HEK293 (cell line): Measurements from ENCODE around the gene DPP6.

Source experiments
- CTCF ChIA-PET: fragments of 350-600 bp; formaldehyde crosslinking; extraction: SDS; loops from one replicate; lab custom pipeline; 2021; ENCODE audit warnings: antibody characterized with exemption; lab: Yijun Ruan, JAX
- POLR2A ChIA-PET: fragments of 300-600 bp; formaldehyde crosslinking; extraction: SDS; loops from one replicate; lab custom pipeline; 2020; ENCODE audit warnings: antibody characterized with exemption, inconsistent platforms; lab: Yijun Ruan, JAX
- H3K27ac ChIP-seq: fragments of 200-500 bp; sonication (Bioruptor generic); 2 replicates; pipeline ENCODE4 v1.5.1; 2014; ENCODE audit warnings: low read depth, low read length, control low read depth, inconsistent platforms; ENCODE audit errors: extremely low read depth
- H3K36me3 ChIP-seq, 2 experiments: fragments of 200-500 bp in 1 of 2; sonication (Bioruptor generic) in 1 of 2; 1 replicate in 1 of 2; 2 replicates in 1 of 2; pipeline ENCODE4 v1.5.1; 2014 to 2017; ENCODE audit warnings: inconsistent platforms in 2 of 2, low read length in 2 of 2; ENCODE audit not compliant: control insufficient read depth in 2 of 2, insufficient read depth in 1 of 2
- H3K4me1 ChIP-seq: fragments of 200-500 bp; sonication (Bioruptor generic); 2 replicates; pipeline ENCODE4 v1.5.1; 2014; ENCODE audit warnings: mild to moderate bottlenecking, low read length, inconsistent platforms; ENCODE audit not compliant: control insufficient read depth, insufficient read depth
- H3K4me3 ChIP-seq: 2 replicates; pipeline ENCODE4 v1.5.1; 2011; ENCODE audit warnings: low read depth, mild to moderate bottlenecking, control low read depth, low read length, moderate library complexity
- H3K9me3 ChIP-seq: fragments of 200-500 bp; sonication (Bioruptor generic); 2 replicates; pipeline ENCODE4 v1.5.1; 2014; ENCODE audit warnings: low read depth, low read length, inconsistent platforms; ENCODE audit not compliant: control insufficient read depth, insufficient read depth
- HOXC10 ChIP-seq: sonication (generic); formaldehyde crosslinking; IDR thresholded peaks from 2 replicates; pipeline ENCODE4 v1.8.1; 2023; ENCODE audit warnings: mild to moderate bottlenecking, missing genetic modification reagents
- YY1 ChIP-seq: fragments of 450-650 bp; formaldehyde crosslinking; IDR thresholded peaks from 2 replicates; pipeline ENCODE4 v1.5.1; 2018; ENCODE audit warnings: missing biosample characterization, missing genetic modification characterization
- ZFP3 ChIP-seq: fragments of 450-650 bp; formaldehyde crosslinking; IDR thresholded peaks from 2 replicates; pipeline ENCODE4 v1.5.1; 2016; ENCODE audit warnings: low read depth, missing biosample characterization, missing genetic modification characterization
- ZNF114 ChIP-seq: fragments of 450-650 bp; formaldehyde crosslinking; IDR thresholded peaks from 2 replicates; pipeline ENCODE4 v1.5.0; 2017; ENCODE audit warnings: missing biosample characterization, missing genetic modification characterization
- ZNF155 ChIP-seq: fragments of 450-650 bp; formaldehyde crosslinking; IDR thresholded peaks from 2 replicates; pipeline ENCODE4 v1.5.1; 2016; ENCODE audit warnings: missing biosample characterization, missing genetic modification characterization
- ZNF514 ChIP-seq: fragments of 450-650 bp; formaldehyde crosslinking; IDR thresholded peaks from 2 replicates; pipeline ENCODE4 v1.5.1; 2016; ENCODE audit warnings: missing biosample characterization, missing genetic modification characterization
- ZNF521 ChIP-seq: fragments of 450-650 bp; formaldehyde crosslinking; IDR thresholded peaks from 2 replicates; pipeline ENCODE4 v1.5.1; 2017; ENCODE audit warnings: missing biosample characterization, mild to moderate bottlenecking, missing genetic modification characterization
- ZNF529 ChIP-seq: fragments of 450-650 bp; formaldehyde crosslinking; IDR thresholded peaks from 2 replicates; pipeline ENCODE4 v1.5.1; 2017; ENCODE audit warnings: missing genetic modification characterization, missing biosample characterization; ENCODE audit not compliant: insufficient replicate concordance
- ZNF560 ChIP-seq: fragments of 450-650 bp; formaldehyde crosslinking; IDR thresholded peaks from 2 replicates; pipeline ENCODE4 v1.5.1; 2017; ENCODE audit warnings: missing biosample characterization, missing genetic modification characterization, borderline replicate concordance
- ZNF571 ChIP-seq: fragments of 450-650 bp; formaldehyde crosslinking; IDR thresholded peaks from 2 replicates; pipeline ENCODE4 v1.5.0; 2017; ENCODE audit warnings: missing biosample characterization, missing genetic modification characterization
- ZNF776 ChIP-seq: fragments of 450-650 bp; formaldehyde crosslinking; IDR thresholded peaks from 2 replicates; pipeline ENCODE4 v1.5.0; 2017; ENCODE audit warnings: missing biosample characterization, missing genetic modification characterization, borderline replicate concordance
- ZNF791 ChIP-seq: fragments of 450-650 bp; formaldehyde crosslinking; IDR thresholded peaks from 2 replicates; pipeline ENCODE4 v1.5.1; 2016; ENCODE audit warnings: missing biosample characterization, missing genetic modification characterization
- TF ChIP-seq, protein P1 (sequence below): fragments of 450-650 bp; formaldehyde crosslinking; IDR thresholded peaks from 2 replicates; pipeline ENCODE4 v1.5.1; 2016; ENCODE audit warnings: missing biosample characterization, missing genetic modification characterization
- TF ChIP-seq, protein P2 (sequence below): fragments of 450-650 bp; formaldehyde crosslinking; IDR thresholded peaks from 2 replicates; pipeline ENCODE4 v1.5.1; 2016; ENCODE audit warnings: missing biosample characterization, missing genetic modification characterization, low read depth
- TF ChIP-seq, protein P3 (sequence below): fragments of 450-650 bp; formaldehyde crosslinking; IDR thresholded peaks from 2 replicates; pipeline ENCODE4 v1.5.1; 2016; ENCODE audit warnings: missing biosample characterization, missing genetic modification characterization, borderline replicate concordance
- TF ChIP-seq, protein P4 (sequence below): fragments of 450-650 bp; formaldehyde crosslinking; IDR thresholded peaks from 2 replicates; pipeline ENCODE4 v1.5.1; 2016; ENCODE audit warnings: missing biosample characterization, missing genetic modification characterization
- TF ChIP-seq, protein P5 (sequence below): fragments of 450-650 bp; formaldehyde crosslinking; IDR thresholded peaks from 2 replicates; pipeline ENCODE4 v1.5.1; 2016; ENCODE audit warnings: missing biosample characterization, missing genetic modification characterization
- TF ChIP-seq, protein P6 (sequence below): fragments of 450-650 bp; formaldehyde crosslinking; IDR thresholded peaks from 2 replicates; pipeline ENCODE4 v1.5.1; 2016; ENCODE audit warnings: missing biosample characterization, missing genetic modification characterization
- TF ChIP-seq, protein P7 (sequence below): fragments of 450-650 bp; formaldehyde crosslinking; IDR thresholded peaks from 2 replicates; pipeline ENCODE4 v1.5.1; 2016; ENCODE audit warnings: missing biosample characterization, missing genetic modification characterization
- TF ChIP-seq, protein P8 (sequence below): fragments of 450-650 bp; formaldehyde crosslinking; IDR thresholded peaks from 2 replicates; pipeline ENCODE4 v1.5.1; 2016; ENCODE audit warnings: missing biosample characterization, missing genetic modification characterization

The DPP6 gene

DNA sequence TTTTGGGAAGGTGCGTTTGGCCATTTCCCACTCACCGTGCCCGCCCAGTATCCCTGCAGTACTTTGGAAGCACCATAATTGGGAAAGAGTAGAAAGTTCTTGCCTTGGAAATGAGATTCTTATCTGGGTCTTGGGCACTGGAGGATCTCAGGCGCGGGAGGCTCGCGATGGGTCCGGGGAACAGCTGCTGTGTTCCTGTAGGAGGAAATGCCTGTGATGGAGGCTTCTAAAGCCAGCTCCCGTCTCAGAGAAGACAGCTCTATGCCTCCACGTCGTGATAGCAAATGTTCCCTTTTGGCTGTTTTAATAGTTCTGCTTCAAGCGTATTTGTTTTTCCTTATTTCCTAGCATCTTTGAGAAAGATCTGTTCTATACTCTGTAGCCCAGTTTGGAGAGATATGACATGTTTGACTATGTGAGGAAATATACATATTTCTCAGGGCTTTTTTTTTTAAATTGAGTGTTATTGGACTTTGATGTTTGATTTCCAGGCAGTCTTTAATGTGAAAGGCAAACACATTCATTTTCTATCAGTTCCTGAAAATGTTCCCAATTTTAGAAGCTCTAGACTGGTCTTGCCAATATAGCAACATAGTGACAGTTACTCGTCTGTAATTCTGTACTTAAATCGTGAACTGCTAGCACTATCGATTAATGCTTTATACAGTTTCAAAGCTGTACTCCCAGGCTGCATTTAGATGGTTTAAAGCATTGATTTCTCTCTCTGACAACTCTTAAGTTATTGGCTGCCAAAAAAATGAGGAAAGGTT is 280.8 kb downstream of the DPP6 start:
- H3K4me1 ChIP-seq = no peaks in the 10 kb centered on the region
- no peaks in the 10 kb centered on the region for H3K36me3 ChIP-seq
- CTCF ChIA-PET = no interaction called here
- H3K27ac ChIP-seq = no peak overlapping the region
- TF ChIP-seq ZNF560 (tag by site-specific recombination) = no peak
- TF ChIP-seq, protein P1, sequence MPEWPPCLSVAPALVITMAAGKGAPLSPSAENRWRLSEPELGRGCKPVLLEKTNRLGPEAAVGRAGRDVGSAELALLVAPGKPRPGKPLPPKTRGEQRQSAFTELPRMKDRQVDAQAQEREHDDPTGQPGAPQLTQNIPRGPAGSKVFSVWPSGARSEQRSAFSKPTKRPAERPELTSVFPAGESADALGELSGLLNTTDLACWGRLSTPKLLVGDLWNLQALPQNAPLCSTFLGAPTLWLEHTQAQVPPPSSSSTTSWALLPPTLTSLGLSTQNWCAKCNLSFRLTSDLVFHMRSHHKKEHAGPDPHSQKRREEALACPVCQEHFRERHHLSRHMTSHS (tag by site-specific recombination) = no peak
- no peak for TF ChIP-seq ZFP3 (tag by site-specific recombination)
- TF ChIP-seq ZNF514 (tag by site-specific recombination) = no peak
- TF ChIP-seq ZNF521 (tag by site-specific recombination) = no peak
- TF ChIP-seq, protein P2, sequence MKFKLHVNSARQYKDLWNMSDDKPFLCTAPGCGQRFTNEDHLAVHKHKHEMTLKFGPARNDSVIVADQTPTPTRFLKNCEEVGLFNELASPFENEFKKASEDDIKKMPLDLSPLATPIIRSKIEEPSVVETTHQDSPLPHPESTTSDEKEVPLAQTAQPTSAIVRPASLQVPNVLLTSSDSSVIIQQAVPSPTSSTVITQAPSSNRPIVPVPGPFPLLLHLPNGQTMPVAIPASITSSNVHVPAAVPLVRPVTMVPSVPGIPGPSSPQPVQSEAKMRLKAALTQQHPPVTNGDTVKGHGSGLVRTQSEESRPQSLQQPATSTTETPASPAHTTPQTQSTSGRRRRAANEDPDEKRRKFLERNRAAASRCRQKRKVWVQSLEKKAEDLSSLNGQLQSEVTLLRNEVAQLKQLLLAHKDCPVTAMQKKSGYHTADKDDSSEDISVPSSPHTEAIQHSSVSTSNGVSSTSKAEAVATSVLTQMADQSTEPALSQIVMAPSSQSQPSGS (tag by site-specific recombination) = no peak
- TF ChIP-seq, protein P3, sequence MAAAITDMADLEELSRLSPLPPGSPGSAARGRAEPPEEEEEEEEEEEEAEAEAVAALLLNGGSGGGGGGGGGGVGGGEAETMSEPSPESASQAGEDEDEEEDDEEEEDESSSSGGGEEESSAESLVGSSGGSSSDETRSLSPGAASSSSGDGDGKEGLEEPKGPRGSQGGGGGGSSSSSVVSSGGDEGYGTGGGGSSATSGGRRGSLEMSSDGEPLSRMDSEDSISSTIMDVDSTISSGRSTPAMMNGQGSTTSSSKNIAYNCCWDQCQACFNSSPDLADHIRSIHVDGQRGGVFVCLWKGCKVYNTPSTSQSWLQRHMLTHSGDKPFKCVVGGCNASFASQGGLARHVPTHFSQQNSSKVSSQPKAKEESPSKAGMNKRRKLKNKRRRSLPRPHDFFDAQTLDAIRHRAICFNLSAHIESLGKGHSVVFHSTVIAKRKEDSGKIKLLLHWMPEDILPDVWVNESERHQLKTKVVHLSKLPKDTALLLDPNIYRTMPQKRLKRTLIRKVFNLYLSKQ (tag by site-specific recombination) = no peak
- no peaks in the 10 kb centered on the region for H3K9me3 ChIP-seq
- H3K4me3 ChIP-seq = no peak overlapping the region
- POLR2A ChIA-PET = no interaction called here

DNA sequence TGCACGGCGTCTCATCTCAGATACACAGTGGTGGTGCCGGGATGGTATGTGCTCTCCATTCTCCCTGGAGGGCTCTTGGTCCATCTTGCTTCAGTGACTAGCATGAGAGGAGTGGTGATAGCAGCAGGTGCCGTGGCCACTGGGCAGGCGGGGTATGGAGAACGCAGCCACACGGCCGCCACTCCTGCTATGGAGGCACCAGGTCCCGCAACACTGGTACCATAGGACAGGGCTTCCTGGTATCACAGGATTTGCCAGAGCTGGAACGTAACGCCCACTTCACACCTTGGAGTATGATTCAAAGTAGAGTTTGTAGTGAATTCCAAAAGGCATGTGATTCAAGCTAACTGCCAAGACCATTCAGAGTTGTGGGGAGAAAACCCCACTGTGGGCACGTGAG is 284.1 kb downstream of the DPP6 start:
- Histone ChIP-seq H3K36me3 (no peaks in the 10 kb centered on the region), H3K4me1 (no peaks in the 10 kb centered on the region), H3K27ac (no peak overlapping the region), H3K9me3 (no peaks in the 10 kb centered on the region), H3K4me3 (no peak overlapping the region)
- CTCF ChIA-PET = no interaction called here
- POLR2A ChIA-PET = no interaction called here
- TF ChIP-seq, protein P4, sequence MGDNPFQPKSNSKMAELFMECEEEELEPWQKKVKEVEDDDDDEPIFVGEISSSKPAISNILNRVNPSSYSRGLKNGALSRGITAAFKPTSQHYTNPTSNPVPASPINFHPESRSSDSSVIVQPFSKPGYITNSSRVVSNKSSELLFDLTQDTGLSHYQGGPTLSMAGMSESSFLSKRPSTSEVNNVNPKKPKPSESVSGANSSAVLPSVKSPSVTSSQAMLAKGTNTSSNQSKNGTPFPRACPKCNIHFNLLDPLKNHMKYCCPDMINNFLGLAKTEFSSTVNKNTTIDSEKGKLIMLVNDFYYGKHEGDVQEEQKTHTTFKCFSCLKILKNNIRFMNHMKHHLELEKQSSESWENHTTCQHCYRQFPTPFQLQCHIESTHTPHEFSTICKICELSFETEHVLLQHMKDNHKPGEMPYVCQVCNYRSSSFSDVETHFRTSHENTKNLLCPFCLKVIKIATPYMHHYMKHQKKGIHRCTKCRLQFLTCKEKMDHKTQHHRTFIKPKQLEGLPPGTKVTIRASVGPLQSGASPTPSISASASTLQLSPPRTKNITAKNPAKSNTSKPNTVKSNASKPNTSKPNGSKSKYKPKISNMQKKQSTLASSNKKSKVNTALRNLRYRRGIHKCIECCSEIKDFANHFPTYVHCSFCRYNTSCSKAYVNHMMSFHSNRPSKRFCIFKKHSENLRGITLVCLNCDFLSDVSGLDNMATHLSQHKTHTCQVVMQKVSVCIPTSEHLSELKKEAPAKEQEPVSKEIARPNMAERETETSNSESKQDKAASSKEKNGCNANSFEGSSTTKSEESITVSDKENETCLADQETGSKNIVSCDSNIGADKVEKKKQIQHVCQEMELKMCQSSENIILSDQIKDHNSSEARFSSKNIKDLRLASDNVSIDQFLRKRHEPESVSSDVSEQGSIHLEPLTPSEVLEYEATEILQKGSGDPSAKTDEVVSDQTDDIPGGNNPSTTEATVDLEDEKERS (tag by site-specific recombination) = no peak
- no peak for TF ChIP-seq ZNF791 (tag by site-specific recombination)
- no peak for TF ChIP-seq ZNF114 (tag by site-specific recombination)
- TF ChIP-seq, protein P5, sequence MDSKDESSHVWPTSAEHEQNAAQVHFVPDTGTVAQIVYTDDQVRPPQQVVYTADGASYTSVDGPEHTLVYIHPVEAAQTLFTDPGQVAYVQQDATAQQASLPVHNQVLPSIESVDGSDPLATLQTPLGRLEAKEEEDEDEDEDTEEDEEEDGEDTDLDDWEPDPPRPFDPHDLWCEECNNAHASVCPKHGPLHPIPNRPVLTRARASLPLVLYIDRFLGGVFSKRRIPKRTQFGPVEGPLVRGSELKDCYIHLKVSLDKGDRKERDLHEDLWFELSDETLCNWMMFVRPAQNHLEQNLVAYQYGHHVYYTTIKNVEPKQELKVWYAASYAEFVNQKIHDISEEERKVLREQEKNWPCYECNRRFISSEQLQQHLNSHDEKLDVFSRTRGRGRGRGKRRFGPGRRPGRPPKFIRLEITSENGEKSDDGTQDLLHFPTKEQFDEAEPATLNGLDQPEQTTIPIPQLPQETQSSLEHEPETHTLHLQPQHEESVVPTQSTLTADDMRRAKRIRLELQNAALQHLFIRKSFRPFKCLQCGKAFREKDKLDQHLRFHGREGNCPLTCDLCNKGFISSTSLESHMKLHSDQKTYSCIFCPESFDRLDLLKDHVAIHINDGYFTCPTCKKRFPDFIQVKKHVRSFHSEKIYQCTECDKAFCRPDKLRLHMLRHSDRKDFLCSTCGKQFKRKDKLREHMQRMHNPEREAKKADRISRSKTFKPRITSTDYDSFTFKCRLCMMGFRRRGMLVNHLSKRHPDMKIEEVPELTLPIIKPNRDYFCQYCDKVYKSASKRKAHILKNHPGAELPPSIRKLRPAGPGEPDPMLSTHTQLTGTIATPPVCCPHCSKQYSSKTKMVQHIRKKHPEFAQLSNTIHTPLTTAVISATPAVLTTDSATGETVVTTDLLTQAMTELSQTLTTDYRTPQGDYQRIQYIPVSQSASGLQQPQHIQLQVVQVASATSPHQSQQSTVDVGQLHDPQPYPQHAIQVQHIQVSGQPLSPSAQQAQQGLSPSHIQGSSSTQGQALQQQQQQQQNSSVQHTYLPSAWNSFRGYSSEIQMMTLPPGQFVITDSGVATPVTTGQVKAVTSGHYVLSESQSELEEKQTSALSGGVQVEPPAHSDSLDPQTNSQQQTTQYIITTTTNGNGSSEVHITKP (tag by site-specific recombination) = no peak
- TF ChIP-seq, protein P6, sequence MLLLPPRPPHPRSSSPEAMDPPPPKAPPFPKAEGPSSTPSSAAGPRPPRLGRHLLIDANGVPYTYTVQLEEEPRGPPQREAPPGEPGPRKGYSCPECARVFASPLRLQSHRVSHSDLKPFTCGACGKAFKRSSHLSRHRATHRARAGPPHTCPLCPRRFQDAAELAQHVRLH (tag by site-specific recombination) = no peak
- TF ChIP-seq ZNF571 (tag by site-specific recombination) = no peak
- no peak for TF ChIP-seq YY1 (tag by site-specific recombination)
- TF ChIP-seq, protein P7, sequence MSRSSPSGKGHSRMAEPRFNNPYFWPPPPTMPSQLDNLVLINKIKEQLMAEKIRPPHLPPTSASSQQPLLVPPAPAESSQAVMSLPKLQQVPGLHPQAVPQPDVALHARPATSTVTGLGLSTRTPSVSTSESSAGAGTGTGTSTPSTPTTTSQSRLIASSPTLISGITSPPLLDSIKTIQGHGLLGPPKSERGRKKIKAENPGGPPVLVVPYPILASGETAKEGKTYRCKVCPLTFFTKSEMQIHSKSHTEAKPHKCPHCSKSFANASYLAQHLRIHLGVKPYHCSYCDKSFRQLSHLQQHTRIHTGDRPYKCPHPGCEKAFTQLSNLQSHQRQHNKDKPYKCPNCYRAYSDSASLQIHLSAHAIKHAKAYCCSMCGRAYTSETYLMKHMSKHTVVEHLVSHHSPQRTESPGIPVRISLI (tag by site-specific recombination) = no peak
- no peak for TF ChIP-seq ZNF529 (tag by site-specific recombination)
- TF ChIP-seq, protein P8, sequence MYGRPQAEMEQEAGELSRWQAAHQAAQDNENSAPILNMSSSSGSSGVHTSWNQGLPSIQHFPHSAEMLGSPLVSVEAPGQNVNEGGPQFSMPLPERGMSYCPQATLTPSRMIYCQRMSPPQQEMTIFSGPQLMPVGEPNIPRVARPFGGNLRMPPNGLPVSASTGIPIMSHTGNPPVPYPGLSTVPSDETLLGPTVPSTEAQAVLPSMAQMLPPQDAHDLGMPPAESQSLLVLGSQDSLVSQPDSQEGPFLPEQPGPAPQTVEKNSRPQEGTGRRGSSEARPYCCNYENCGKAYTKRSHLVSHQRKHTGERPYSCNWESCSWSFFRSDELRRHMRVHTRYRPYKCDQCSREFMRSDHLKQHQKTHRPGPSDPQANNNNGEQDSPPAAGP = no peak
- TF ChIP-seq ZNF776 (tag by site-specific recombination) = no peak
- no peak for TF ChIP-seq ZNF155 (tag by site-specific recombination)
- TF ChIP-seq HOXC10 = no peak
- TF ChIP-seq ZNF560 (tag by site-specific recombination) = no peak
